ENCODE results near the gene LIPC.

LIPC gene

GRCh38 chr15:58484791-58485600 lies 53.2 kb downstream of the LIPC start:
- Histone ChIP-seq H3K18ac (ENCODE audit: low read length) (no peak overlapping the region), H3K4me1 (ENCODE audit: control insufficient read depth in 2 of 2, insufficient read depth in 1 of 2, low read depth in 1 of 2, low read length in 2 of 2) (peaks cover 0 to 5% of the 10 kb centered on the region in 2 donors), H3K4ac (ENCODE audit: low read length) (no peak overlapping the region), H3K9me3 (replicated peaks in 1 of 2; ENCODE audit: control insufficient read depth in 2 of 2, insufficient read depth in 1 of 2, low read depth in 1 of 2, low read length in 2 of 2) (peaks cover 0 to 6% of the 10 kb centered on the region in 2 donors), H3K27ac (replicated peaks; ENCODE audit: low read length) (no peak overlapping the region), H2AFZ (ENCODE audit: low read length) (no peak overlapping the region), H4K8ac (ENCODE audit: low read depth, low read length) (no peak overlapping the region), H2AK5ac (ENCODE audit: low read depth, low read length) (no peak overlapping the region), H3K9ac (ENCODE audit: low read depth, low read length, poor library complexity) (no peak overlapping the region), H3K36me3 (replicated peaks in 1 of 2; ENCODE audit: control insufficient read depth in 2 of 2, insufficient read depth in 2 of 2, low read length in 2 of 2) (no peaks in the 10 kb centered on the region), H3K27me3 (ENCODE audit: control insufficient read depth in 3 of 3, insufficient read depth in 3 of 3, low read depth in 1 of 3, low read length in 3 of 3) (no peaks in the 10 kb centered on the region), H3K23ac (ENCODE audit: low read depth, low read length, poor library complexity) (no peak overlapping the region), H2BK5ac (ENCODE audit: low read length) (no peak overlapping the region), H2BK15ac (ENCODE audit: low read length) (no peak overlapping the region), H3K14ac (ENCODE audit: low read length) (no peak overlapping the region), H3K4me2 (ENCODE audit: insufficient read depth, low read length, poor library complexity, severe bottlenecking) (no peak overlapping the region), H3K79me1 (ENCODE audit: low read depth, low read length) (no peaks in the 10 kb centered on the region), H2BK120ac (ENCODE audit: low read depth, low read length) (no peak overlapping the region), H4K91ac (ENCODE audit: low read depth, low read length, poor library complexity) (no peak overlapping the region), H3K4me3 (ENCODE audit: low read length in 2 of 2) (no peak overlapping the region), H2BK12ac (ENCODE audit: low read length) (no peak overlapping the region)
- no peak for DNase-seq (ENCODE audit: low spot score)
- WGBS, 2 donors (ENCODE audit: extremely low coverage in 2 of 2, insufficient read length in 2 of 2, insufficient replicate concordance in 1 of 2), result no CpG with 5 or more reads among the region's 13 CpGs

GRCh38 chr15:58486062-58486461 lies 54.3 kb downstream of the LIPC start:
- Histone ChIP-seq H2BK5ac (ENCODE audit: low read length) (no peak overlapping the region), H3K18ac (ENCODE audit: low read length) (no peak overlapping the region), H3K9me3 (replicated peaks in 1 of 2; ENCODE audit: control insufficient read depth in 2 of 2, insufficient read depth in 1 of 2, low read depth in 1 of 2, low read length in 2 of 2) (peaks cover 2 to 6% of the 10 kb centered on the region in 2 donors), H3K79me1 (ENCODE audit: low read depth, low read length) (no peaks in the 10 kb centered on the region), H3K9ac (ENCODE audit: low read depth, low read length, poor library complexity) (no peak overlapping the region), H3K4me1 (ENCODE audit: control insufficient read depth in 2 of 2, insufficient read depth in 1 of 2, low read depth in 1 of 2, low read length in 2 of 2) (peaks cover 0 to 5% of the 10 kb centered on the region in 2 donors), H2BK15ac (ENCODE audit: low read length) (no peak overlapping the region), H3K14ac (ENCODE audit: low read length) (no peak overlapping the region), H3K4me3 (ENCODE audit: low read length in 2 of 2) (no peak overlapping the region), H3K27ac (replicated peaks; ENCODE audit: low read length) (no peak overlapping the region), H2BK12ac (ENCODE audit: low read length) (no peak overlapping the region), H3K23ac (ENCODE audit: low read depth, low read length, poor library complexity) (no peak overlapping the region), H4K8ac (ENCODE audit: low read depth, low read length) (no peak overlapping the region), H3K27me3 (ENCODE audit: control insufficient read depth in 3 of 3, insufficient read depth in 3 of 3, low read depth in 1 of 3, low read length in 3 of 3) (no peaks in the 10 kb centered on the region), H2AK5ac (ENCODE audit: low read depth, low read length) (no peak overlapping the region), H3K4ac (ENCODE audit: low read length) (no peak overlapping the region), H4K91ac (ENCODE audit: low read depth, low read length, poor library complexity) (no peak overlapping the region), H2BK120ac (ENCODE audit: low read depth, low read length) (no peak overlapping the region), H2AFZ (ENCODE audit: low read length) (no peak overlapping the region), H3K36me3 (replicated peaks in 1 of 2; ENCODE audit: control insufficient read depth in 2 of 2, insufficient read depth in 2 of 2, low read length in 2 of 2) (no peaks in the 10 kb centered on the region), H3K4me2 (ENCODE audit: insufficient read depth, low read length, poor library complexity, severe bottlenecking) (no peak overlapping the region)
- no peak for DNase-seq (ENCODE audit: low spot score)
- no CpG with 5 or more reads among the region's 2 CpGs for WGBS, 2 donors (ENCODE audit: extremely low coverage in 2 of 2, insufficient read length in 2 of 2, insufficient replicate concordance in 1 of 2)

GRCh38 chr15:58486564-58486963 lies 54.8 kb downstream of the LIPC start:
- Histone ChIP-seq H2BK120ac (ENCODE audit: low read depth, low read length) (no peak overlapping the region), H3K23ac (ENCODE audit: low read depth, low read length, poor library complexity) (no peak overlapping the region), H4K8ac (ENCODE audit: low read depth, low read length) (no peak overlapping the region), H3K4me3 (ENCODE audit: low read length in 2 of 2) (no peak overlapping the region), H2BK5ac (ENCODE audit: low read length) (no peak overlapping the region), H3K27ac (replicated peaks; ENCODE audit: low read length) (no peak overlapping the region), H2BK15ac (ENCODE audit: low read length) (no peak overlapping the region), H4K91ac (ENCODE audit: low read depth, low read length, poor library complexity) (no peak overlapping the region), H3K14ac (ENCODE audit: low read length) (no peak overlapping the region), H3K18ac (ENCODE audit: low read length) (no peak overlapping the region), H3K27me3 (ENCODE audit: control insufficient read depth in 3 of 3, insufficient read depth in 3 of 3, low read depth in 1 of 3, low read length in 3 of 3) (no peaks in the 10 kb centered on the region), H3K9ac (ENCODE audit: low read depth, low read length, poor library complexity) (no peak overlapping the region), H3K4me1 (ENCODE audit: control insufficient read depth in 2 of 2, insufficient read depth in 1 of 2, low read depth in 1 of 2, low read length in 2 of 2) (peaks cover 0 to 5% of the 10 kb centered on the region in 2 donors), H3K4me2 (ENCODE audit: insufficient read depth, low read length, poor library complexity, severe bottlenecking) (no peak overlapping the region), H3K79me1 (ENCODE audit: low read depth, low read length) (no peaks in the 10 kb centered on the region), H2AK5ac (ENCODE audit: low read depth, low read length) (no peak overlapping the region), H3K9me3 (replicated peaks in 1 of 2; ENCODE audit: control insufficient read depth in 2 of 2, insufficient read depth in 1 of 2, low read depth in 1 of 2, low read length in 2 of 2) (peaks cover 2 to 6% of the 10 kb centered on the region in 2 donors), H3K4ac (ENCODE audit: low read length) (no peak overlapping the region), H3K36me3 (replicated peaks in 1 of 2; ENCODE audit: control insufficient read depth in 2 of 2, insufficient read depth in 2 of 2, low read length in 2 of 2) (no peaks in the 10 kb centered on the region), H2AFZ (ENCODE audit: low read length) (no peak overlapping the region), H2BK12ac (ENCODE audit: low read length) (no peak overlapping the region)
- WGBS, 2 donors (ENCODE audit: extremely low coverage in 2 of 2, insufficient read length in 2 of 2, insufficient replicate concordance in 1 of 2), result no CpG with 5 or more reads among the region's 6 CpGs
- DNase-seq (ENCODE audit: low spot score), result no peak

- Histone ChIP-seq H3K79me1 (ENCODE audit: low read depth, low read length) (no peaks in the 10 kb centered on the region), H3K27ac (replicated peaks; ENCODE audit: low read length) (no peak overlapping the region), H3K9ac (ENCODE audit: low read depth, low read length, poor library complexity) (no peak overlapping the region), H3K4ac (ENCODE audit: low read length) (no peak overlapping the region), H3K36me3 (replicated peaks in 1 of 2; ENCODE audit: control insufficient read depth in 2 of 2, insufficient read depth in 2 of 2, low read length in 2 of 2) (no peaks in the 10 kb centered on the region), H2BK12ac (ENCODE audit: low read length) (no peak overlapping the region), H4K8ac (ENCODE audit: low read depth, low read length) (no peak overlapping the region), H3K27me3 (ENCODE audit: control insufficient read depth in 3 of 3, insufficient read depth in 3 of 3, low read depth in 1 of 3, low read length in 3 of 3) (no peaks in the 10 kb centered on the region), H3K4me1 (ENCODE audit: control insufficient read depth in 2 of 2, insufficient read depth in 1 of 2, low read depth in 1 of 2, low read length in 2 of 2) (peaks cover 0 to 5% of the 10 kb centered on the region in 2 donors), H3K4me2 (ENCODE audit: insufficient read depth, low read length, poor library complexity, severe bottlenecking) (no peak overlapping the region), H2AFZ (ENCODE audit: low read length) (no peak overlapping the region), H2BK5ac (ENCODE audit: low read length) (no peak overlapping the region), H2BK120ac (ENCODE audit: low read depth, low read length) (no peak overlapping the region), H3K23ac (ENCODE audit: low read depth, low read length, poor library complexity) (no peak overlapping the region), H3K18ac (ENCODE audit: low read length) (no peak overlapping the region), H2BK15ac (ENCODE audit: low read length) (no peak overlapping the region), H4K91ac (ENCODE audit: low read depth, low read length, poor library complexity) (no peak overlapping the region), H2AK5ac (ENCODE audit: low read depth, low read length) (no peak overlapping the region), H3K9me3 (replicated peaks in 1 of 2; ENCODE audit: control insufficient read depth in 2 of 2, insufficient read depth in 1 of 2, low read depth in 1 of 2, low read length in 2 of 2) (peaks cover 2 to 6% of the 10 kb centered on the region in 2 donors), H3K14ac (ENCODE audit: low read length) (no peak overlapping the region), H3K4me3 (ENCODE audit: low read length in 2 of 2) (no peak overlapping the region)
- DNase-seq (ENCODE audit: low spot score), result no peak
- WGBS, 2 donors (ENCODE audit: extremely low coverage in 2 of 2, insufficient read length in 2 of 2, insufficient replicate concordance in 1 of 2), result no CpG with 5 or more reads among the region's 4 CpGs
Observed at GRCh38 chr15:58487041-58487723, 55.4 kb downstream of the LIPC start.

Measured in neuronal stem cell (in vitro differentiated cells).